ENCODE results near the gene ADAMTS7.
A peak's percentile ranks its signal among the peaks of the same experiment; 100 is the strongest.

ADAMTS7 gene

DNA sequence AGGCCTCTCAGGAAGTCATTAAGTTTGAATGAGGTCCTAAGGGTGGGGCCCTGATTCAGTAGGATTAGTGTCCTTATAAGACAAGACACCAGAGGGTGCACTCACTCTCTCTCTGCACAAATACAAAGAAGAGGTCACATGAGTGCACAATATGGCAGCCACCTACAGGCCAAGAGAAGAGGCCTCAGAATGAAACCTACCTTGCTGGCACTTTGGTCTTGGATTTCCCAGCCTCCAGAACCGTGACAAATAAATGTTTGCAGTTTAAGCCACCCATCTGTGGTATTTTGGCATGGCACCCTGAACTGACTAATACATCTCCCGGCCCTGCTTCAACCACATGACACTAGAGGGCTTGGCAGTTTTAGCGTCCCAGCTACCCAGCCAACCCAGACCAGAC is 96.4 kb downstream of the ADAMTS7 start:
- DNase-seq, result no peak

DNA sequence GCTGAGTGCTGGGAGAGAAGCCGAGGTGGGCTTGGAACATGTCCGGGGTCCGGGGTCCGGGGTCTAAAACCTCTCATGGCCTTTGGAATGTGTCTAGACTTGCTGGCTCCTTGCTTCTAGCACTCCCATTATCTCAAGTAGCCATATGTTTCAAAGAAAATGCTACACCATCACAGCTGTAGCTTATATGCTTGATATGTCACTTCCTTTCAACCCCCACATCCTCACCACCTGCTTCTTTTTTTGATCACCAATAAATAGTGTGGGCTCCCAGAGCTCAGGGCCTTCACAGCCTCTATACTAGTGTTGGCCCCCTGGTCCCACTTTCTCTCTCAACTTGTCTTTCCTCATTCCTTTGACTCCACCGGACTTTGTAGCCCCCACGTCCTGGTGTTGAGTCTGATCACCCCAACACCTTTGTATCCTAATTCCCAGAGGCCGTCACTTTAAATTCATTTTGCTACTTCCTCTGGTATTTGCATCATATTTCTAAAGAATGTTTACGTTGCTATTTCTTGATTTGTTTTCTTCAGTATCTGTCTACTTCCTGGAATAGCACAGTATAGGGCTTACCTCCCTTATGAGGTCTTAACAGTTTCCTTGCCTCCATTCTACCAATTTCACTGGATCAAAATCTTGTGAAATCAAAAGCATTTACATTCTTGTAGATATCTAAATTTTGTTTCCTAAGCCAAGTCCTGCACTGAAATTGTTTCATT is 98.3 kb downstream of the ADAMTS7 start:
- DNase-seq, result peak; percentile 88

DNA sequence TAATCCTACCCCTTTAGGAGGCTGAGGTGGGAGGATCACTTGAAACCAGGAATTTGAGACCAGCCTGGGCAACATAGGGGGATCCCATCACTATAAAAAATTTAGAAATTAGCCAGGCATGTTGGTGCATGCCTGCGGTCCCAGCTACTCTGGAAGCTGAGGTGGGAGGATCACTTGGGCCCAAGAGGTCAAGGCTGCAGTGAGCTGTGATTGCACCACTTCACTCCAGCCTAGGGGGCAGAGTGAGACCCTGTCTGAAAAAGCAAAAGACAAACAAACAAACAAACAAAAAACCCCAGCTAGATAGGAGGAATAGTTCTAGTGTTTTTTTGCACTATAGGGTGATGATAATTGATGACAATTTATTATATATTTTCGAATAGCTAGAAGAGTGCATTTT is 99.6 kb downstream of the ADAMTS7 start:
- no peak for DNase-seq

DNA sequence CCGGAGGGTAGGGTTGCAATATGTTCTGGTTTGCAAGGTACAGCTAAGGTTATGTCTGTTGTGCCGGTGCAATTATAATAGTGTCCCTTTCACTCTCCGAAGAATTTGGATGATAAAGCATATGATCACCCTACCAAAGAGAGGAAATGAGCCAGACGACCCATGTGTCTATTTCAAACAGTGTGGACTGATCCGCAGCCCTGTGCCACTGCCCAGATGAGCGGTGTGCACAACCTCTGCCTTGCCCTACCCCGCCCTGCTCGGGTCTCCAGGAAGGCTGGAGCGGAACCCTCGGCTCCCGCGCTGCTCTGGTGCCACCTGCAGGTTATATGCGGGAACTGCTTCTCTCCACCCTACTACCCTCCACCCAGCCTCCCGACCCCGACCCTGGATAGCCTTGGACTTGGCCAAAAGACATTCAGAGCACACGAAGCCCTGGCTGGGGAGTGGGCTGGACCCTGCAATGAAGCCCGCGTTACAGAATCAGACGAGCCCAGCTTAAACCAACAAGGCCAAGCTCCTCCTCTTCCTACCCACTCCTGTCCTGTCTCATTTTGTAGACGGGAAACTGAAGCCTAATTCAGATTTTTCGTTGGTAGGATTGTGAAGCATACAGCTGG is 101.9 kb downstream of the ADAMTS7 start:
- no peak for DNase-seq

All from NCI-H524 treated with DMSO at 0.1 percent for 48 hours (cell line).